Adrenal gland (tissue), 12 donors: ENCODE data around the gene ADH1C. TPM values are rescaled to one million over a fixed set of nuclear protein-coding genes. Genes with fewer than 3 reads are reported as not detected.

Experiments used
- DNase-seq, 7 donors: peaks; one replicate each; pipeline ENCODE4 v3.0.0-alpha.2; 2019 to 2020
- H3K27ac ChIP-seq, 5 donors: fragments of 200-600 bp; sonication (generic) in 4 of 5; 1 replicate in 3 of 5; 2 replicates in 2 of 5; pipeline versions ENCODE4 v1.5.1 to v1.8.0; 2016 to 2020; ENCODE audit warnings: mild to moderate bottlenecking in 1 of 5
- H3K27me3 ChIP-seq: fragments of 200-600 bp; 2 replicates; pipeline ENCODE4 v1.8.0; 2021
- H3K36me3 ChIP-seq, 2 donors: fragments of 200-600 bp; replicated peaks in 1 of 2; 1 replicate in 1 of 2; 2 replicates in 1 of 2; pipeline versions ENCODE4 v1.5.1 to v1.8.0; 2018 to 2022
- H3K4me1 ChIP-seq, 2 donors: fragments of 200-600 bp; replicated peaks in 1 of 2; 1 replicate in 1 of 2; 2 replicates in 1 of 2; pipeline versions ENCODE4 v1.5.1 to v1.8.0; 2018 to 2021
- H3K4me3 ChIP-seq, 4 donors: fragments of 200-600 bp; sonication (generic) in 3 of 4; one replicate each; pipeline ENCODE4 v1.5.1; 2016 to 2018
- H3K9me3 ChIP-seq, 3 donors: fragments of 200-600 bp; sonication (generic) in 1 of 3; replicated peaks in 1 of 3; 1 replicate in 2 of 3; 2 replicates in 1 of 3; pipeline versions ENCODE4 v1.5.1 to v1.8.0; 2016 to 2021
- POLR2A ChIP-seq, 2 donors: fragments of 450-650 bp; IDR thresholded peaks; one replicate each; pipeline ENCODE4 v1.6.1; 2017; ENCODE audit warnings: antibody characterized with exemption in 2 of 2, mild to moderate bottlenecking in 2 of 2, moderate library complexity in 1 of 2
- WGBS, 4 donors: extraction: QIAGEN DNeasy Blood & Tissue Kit in 2 of 4; methylation state at CpG; one replicate each; pipeline versions ENCODE4 v1.1.5 to v1.1.7; 2013 to 2017; 5-methylcytosine and 5-hydroxymethylcytosine counted together
- intact Hi-C, 2 donors: fragments of 100-400 bp; cut with DNase I; formaldehyde crosslinking; loops; one replicate each; pipeline versions ENCODE4 v1.14.1 to v1.15.0; 2022 to 2023
- polyA plus RNA-seq, 3 donors: library from polyadenylated mRNA; stranded (reverse); fragments of 200-250 nt in 2 of 3; fragments of 350-450 nt in 1 of 3; fragmentation: Illumina TruSeq in 1 of 3; extraction: RNeasy Lipid Tissue Mini Kit (QIAGEN cat#74804) in 1 of 3; gene quantifications; one replicate each; pipeline ENCODE4 v1.2.3, GENCODE V29; 2013 to 2014
- total RNA-seq, 9 donors: library from RNA; depleted of rRNA in 4 of 9; stranded (reverse); fragments of >200 nt in 4 of 9; fragments of 120-200 nt in 1 of 9; fragmentation: NEBNext Ultra II Directional in 1 of 9; extraction: Animal tissue kit (Norgen Biotek cat#: 25700) in 1 of 9; gene quantifications; one replicate each; pipeline versions ENCODE4 v1.1.0 to v1.2.4, GENCODE V29; 2013 to 2023
- TF ChIP-seq, protein P1 (sequence below), 6 experiments: fragments of 450-650 bp in 4 of 6; fragments of 200-600 bp in 2 of 6; sonication (generic) in 1 of 6; IDR thresholded peaks; 1 replicate in 5 of 6; 2 replicates in 1 of 6; pipeline versions ENCODE4 v1.5.1 to v1.8.0; 2016 to 2021; ENCODE audit warnings: antibody characterized with exemption in 6 of 6, mild to moderate bottlenecking in 2 of 6, moderate library complexity in 1 of 6
- donor health status: healthy with polysubstance abuse.
- donor health status: Bipolar disorder and iron deficiency.
- donor health status: DM: yes; HTN: yes; CAD: no.
- donor health status: DM: no; HTN: no; CAD: no.
- donor health status: DM: no; HTN: no; CAD: no.
- donor health status: DM: yes; HTN: yes; CAD: no.

Gene ADH1C
- total and polyA plus RNA-seq, 12 donors = 0.32 to 3.6 (median 1.3) TPM

DNA sequence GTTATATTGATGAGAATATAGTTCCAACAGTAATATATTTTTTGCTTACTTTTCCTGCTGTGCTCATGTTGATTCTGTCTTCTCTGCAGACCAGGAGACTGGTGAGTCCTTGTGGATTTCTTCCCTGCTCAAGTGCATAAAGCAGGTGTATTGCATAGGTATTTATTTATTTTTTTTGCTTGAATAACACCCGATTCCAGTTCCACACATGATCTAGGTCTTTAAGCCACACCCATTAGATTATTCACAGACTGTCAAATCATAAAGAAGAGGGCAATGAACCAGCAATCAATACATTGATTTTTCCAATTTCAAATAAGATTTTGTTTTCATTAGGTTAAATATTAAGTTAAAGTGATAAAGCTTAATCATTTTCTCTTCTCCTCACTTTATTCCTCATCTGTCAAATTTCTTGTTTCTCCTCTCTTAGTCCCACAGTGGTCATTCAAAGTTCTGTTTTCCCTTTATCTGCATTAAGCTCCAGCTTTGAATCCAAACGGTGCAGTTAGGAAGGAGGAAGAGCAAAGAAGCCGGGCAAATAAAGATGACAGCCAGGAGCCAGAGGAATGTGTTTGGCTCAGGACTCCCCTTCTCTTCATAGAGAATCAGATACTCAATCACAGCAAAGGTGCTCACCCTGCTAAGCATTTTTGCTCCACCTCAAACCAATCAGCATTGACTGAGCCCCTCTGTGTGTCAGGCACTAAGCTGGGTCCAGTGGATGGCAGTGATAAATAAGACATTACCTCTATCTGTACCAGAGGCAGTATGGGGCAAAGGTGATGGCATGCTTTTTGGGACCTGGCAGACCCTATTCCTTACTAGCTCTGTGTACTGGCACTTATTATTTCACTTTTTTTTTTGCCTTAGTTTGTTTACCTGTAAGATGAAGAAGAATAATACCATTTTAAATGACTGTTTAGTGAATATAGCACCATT, 61.4 kb downstream of the ADH1C start, which contains the start of gene ADH1A:
ADH1A (minus strand) TSS at position 138 of the 939 bp plus-strand sequence; CDS start at position 67, 71 bp downstream.
- H3K27me3 ChIP-seq = no peaks in the 10 kb centered on the region
- H3K9me3 ChIP-seq = no peaks in the 10 kb centered on the region
- no peak for DNase-seq
- 55 to 78% (median 65%) methylated on average over 3 of the region's 3 CpGs for WGBS, 4 donors
- no peaks in the 10 kb centered on the region for H3K4me1 ChIP-seq
- H3K4me3 ChIP-seq = no peak within 1 kb of the TSS
- TF ChIP-seq, protein P1, sequence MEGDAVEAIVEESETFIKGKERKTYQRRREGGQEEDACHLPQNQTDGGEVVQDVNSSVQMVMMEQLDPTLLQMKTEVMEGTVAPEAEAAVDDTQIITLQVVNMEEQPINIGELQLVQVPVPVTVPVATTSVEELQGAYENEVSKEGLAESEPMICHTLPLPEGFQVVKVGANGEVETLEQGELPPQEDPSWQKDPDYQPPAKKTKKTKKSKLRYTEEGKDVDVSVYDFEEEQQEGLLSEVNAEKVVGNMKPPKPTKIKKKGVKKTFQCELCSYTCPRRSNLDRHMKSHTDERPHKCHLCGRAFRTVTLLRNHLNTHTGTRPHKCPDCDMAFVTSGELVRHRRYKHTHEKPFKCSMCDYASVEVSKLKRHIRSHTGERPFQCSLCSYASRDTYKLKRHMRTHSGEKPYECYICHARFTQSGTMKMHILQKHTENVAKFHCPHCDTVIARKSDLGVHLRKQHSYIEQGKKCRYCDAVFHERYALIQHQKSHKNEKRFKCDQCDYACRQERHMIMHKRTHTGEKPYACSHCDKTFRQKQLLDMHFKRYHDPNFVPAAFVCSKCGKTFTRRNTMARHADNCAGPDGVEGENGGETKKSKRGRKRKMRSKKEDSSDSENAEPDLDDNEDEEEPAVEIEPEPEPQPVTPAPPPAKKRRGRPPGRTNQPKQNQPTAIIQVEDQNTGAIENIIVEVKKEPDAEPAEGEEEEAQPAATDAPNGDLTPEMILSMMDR (IDR thresholded peaks at IDR 0.05) = no peak
- TF ChIP-seq POLR2A (IDR thresholded peaks at IDR 0.05) = no peak
- intact Hi-C loops = no loop called here
- H3K36me3 ChIP-seq = no peaks in the 10 kb centered on the region
- no peak within 1 kb of the TSS for H3K27ac ChIP-seq

Other genes starting within 250 kb of the ADH1C start
- 10 to 100 TPM in 1 of 9 donors, 1 to 10 TPM in 5, under 1 TPM in 1, not detected in 2; 0.31 to 10.7 (median 1.8) TPM for gene ADH4, start 208.4 kb downstream of the ADH1C start, total RNA-seq
- 1 to 10 TPM in 1 of 3 donors, under 1 TPM in 2; 0.32 to 1.0 (median 0.77) TPM for gene ADH4, start 208.4 kb downstream of the ADH1C start, polyA plus RNA-seq
- under 1 TPM in 1 of 9 donors, not detected in 8; 0.78 TPM for gene ADH6, start 133.5 kb downstream of the ADH1C start, total RNA-seq
- under 1 TPM in 2 of 3 donors, not detected in 1; 0.03 to 0.26 TPM for gene ADH6, start 133.5 kb downstream of the ADH1C start, polyA plus RNA-seq
- gene ADH1A, start 61.8 kb downstream of the ADH1C start, total RNA-seq = 1 to 10 TPM in 2 of 9 donors, under 1 TPM in 2, not detected in 5; 0.42 to 1.5 (median 0.90) TPM
- gene ADH1A, start 61.8 kb downstream of the ADH1C start, polyA plus RNA-seq = not detected
- 100 to 1,000 TPM in 8 of 9 donors, 10 to 100 TPM in 1; 20.0 to 615 (median 360) TPM for gene ADH1B, start 31.3 kb downstream of the ADH1C start, total RNA-seq
- 100 to 1,000 TPM; 118 to 208 (median 142) TPM for gene ADH1B, start 31.3 kb downstream of the ADH1C start, polyA plus RNA-seq
- gene ADH7, start 82.6 kb upstream of the ADH1C start, total RNA-seq = not detected
- gene ADH7, start 82.6 kb upstream of the ADH1C start, polyA plus RNA-seq = under 1 TPM in 1 of 3 donors, not detected in 2; 0.13 TPM
- gene C4orf17, start 158.3 kb upstream of the ADH1C start, total RNA-seq = not detected
- gene C4orf17, start 158.3 kb upstream of the ADH1C start, polyA plus RNA-seq = not detected
- gene TRMT10A, start 211.3 kb upstream of the ADH1C start, total RNA-seq = 10 to 100 TPM in 1 of 9 donors, 1 to 10 TPM in 8; 2.1 to 20.4 (median 6.4) TPM
- gene TRMT10A, start 211.3 kb upstream of the ADH1C start, polyA plus RNA-seq = 10 to 100 TPM in 1 of 3 donors, 1 to 10 TPM in 2; 3.7 to 15.1 (median 4.1) TPM
- gene MTTP, start 222.1 kb upstream of the ADH1C start, total RNA-seq = under 1 TPM in 8 of 9 donors, not detected in 1; 0.26 to 0.98 (median 0.40) TPM
- under 1 TPM; 0.16 to 0.37 (median 0.17) TPM for gene MTTP, start 222.1 kb upstream of the ADH1C start, polyA plus RNA-seq